SK-N-SH (cell line): ENCODE data around the gene PTPRK.

Source experiments
- CTCF ChIP-seq: fragments of 200-600 bp; sonication (generic); IDR thresholded peaks from 2 replicates; pipeline ENCODE4 v1.6.1; 2017; ENCODE audit warnings: antibody characterized with exemption, mild to moderate bottlenecking, moderate library complexity
- FOSL2 ChIP-seq: IDR thresholded peaks from 2 replicates; pipeline ENCODE4 v1.4.0; 2012; ENCODE audit warnings: low read depth, mild to moderate bottlenecking, moderate library complexity, borderline replicate concordance
- IRF3 ChIP-seq: fragments of 150-350 bp; IDR thresholded peaks from 2 replicates; pipeline ENCODE4 v1.6.1; 2016; ENCODE audit warnings: mild to moderate bottlenecking, low read depth, low read length

GRCh38 chr6:128124713-128125112 lies 395.7 kb downstream of the PTPRK start:
- TF ChIP-seq CTCF, result no peak
- peak; percentile 40; the same call in 1 of the 2 replicates for TF ChIP-seq FOSL2
- TF ChIP-seq IRF3, result no peak
